ENCODE results near the gene AKAP13. TPM values are rescaled to one million over a fixed set of nuclear protein-coding genes. Genes with fewer than 3 reads are reported as not detected.

The AKAP13 gene
- total and polyA plus RNA-seq, 2 donors (not counting 1 experiment from before 2014, with no cell fraction given) = 73.8 to 358 TPM

DNA sequence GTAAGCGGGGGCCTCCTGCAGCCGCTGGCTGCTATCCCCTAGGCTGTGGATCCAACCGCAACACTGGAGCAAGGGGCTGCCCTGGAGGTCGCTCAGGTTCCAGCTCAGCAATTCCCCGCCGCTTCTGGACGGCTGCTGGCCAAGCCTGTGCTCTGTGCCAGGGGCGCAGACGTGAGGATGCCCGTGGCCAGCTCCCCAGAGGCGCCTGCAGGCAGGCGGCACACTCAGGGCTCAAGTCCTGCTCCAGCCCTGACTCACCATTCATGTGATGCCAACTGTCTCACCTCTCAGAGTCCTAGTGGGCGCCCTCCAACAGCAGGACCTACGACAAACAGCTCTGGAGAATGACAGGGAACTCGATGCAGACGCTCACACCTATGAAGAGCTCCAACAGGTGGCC is 382.8 kb downstream of the AKAP13 start:
- no peak overlapping the region for H3K9ac ChIP-seq (ENCODE audit: low read length)
- H3K27me3 Mint-ChIP-seq = no peaks in the 10 kb centered on the region
- H3K27ac Mint-ChIP-seq = no peak overlapping the region
- no peaks in the 10 kb centered on the region for H4K20me1 ChIP-seq (ENCODE audit: control insufficient read depth, insufficient read depth, low read length, poor library complexity, severe bottlenecking)
- no peaks in the 10 kb centered on the region for H3K36me3 ChIP-seq (replicated peaks in 1 of 2; ENCODE audit: control extremely low read depth in 1 of 2, control insufficient read depth in 1 of 2, extremely low read depth in 1 of 2, insufficient read depth in 2 of 2, low read length in 1 of 2)
- CTCF ChIA-PET = no interaction called here
- intact Hi-C loops (cut with micrococcal nuclease) = no loop called here
- H3K4me2 ChIP-seq (replicated peaks; ENCODE audit: low read depth, low read length, poor library complexity, severe bottlenecking) = no peak overlapping the region
- DNase-seq (no peak), ATAC-seq (ENCODE audit: low read depth) (no peak)
- no peak overlapping the region for H3K27ac ChIP-seq (ENCODE audit: low read length in 2 of 2)
- H2AFZ ChIP-seq (ENCODE audit: insufficient read depth, low read depth, low read length, poor library complexity, severe bottlenecking) = no peak overlapping the region
- no peaks in the 10 kb centered on the region for H3K4me1 Mint-ChIP-seq
- H3K27me3 ChIP-seq (replicated peaks in 1 of 4; ENCODE audit: control extremely low read depth in 1 of 4, control insufficient read depth in 3 of 4, insufficient read depth in 4 of 4, low read length in 3 of 4) = no peaks in the 10 kb centered on the region
- POLR2A ChIA-PET = no interaction called here
- no peak overlapping the region for H3K4me3 Mint-ChIP-seq
- H3K9me3 ChIP-seq (ENCODE audit: control extremely low read depth in 1 of 3, control insufficient read depth in 2 of 3, insufficient read depth in 1 of 3, low read length in 2 of 3) = no peaks in the 10 kb centered on the region
- no peak for TF ChIP-seq EZH2 (IDR thresholded peaks at IDR 0.05; ENCODE audit: borderline replicate concordance, insufficient read depth, low read depth, low read length, poor library complexity, severe bottlenecking)
- TF ChIP-seq, protein P1, sequence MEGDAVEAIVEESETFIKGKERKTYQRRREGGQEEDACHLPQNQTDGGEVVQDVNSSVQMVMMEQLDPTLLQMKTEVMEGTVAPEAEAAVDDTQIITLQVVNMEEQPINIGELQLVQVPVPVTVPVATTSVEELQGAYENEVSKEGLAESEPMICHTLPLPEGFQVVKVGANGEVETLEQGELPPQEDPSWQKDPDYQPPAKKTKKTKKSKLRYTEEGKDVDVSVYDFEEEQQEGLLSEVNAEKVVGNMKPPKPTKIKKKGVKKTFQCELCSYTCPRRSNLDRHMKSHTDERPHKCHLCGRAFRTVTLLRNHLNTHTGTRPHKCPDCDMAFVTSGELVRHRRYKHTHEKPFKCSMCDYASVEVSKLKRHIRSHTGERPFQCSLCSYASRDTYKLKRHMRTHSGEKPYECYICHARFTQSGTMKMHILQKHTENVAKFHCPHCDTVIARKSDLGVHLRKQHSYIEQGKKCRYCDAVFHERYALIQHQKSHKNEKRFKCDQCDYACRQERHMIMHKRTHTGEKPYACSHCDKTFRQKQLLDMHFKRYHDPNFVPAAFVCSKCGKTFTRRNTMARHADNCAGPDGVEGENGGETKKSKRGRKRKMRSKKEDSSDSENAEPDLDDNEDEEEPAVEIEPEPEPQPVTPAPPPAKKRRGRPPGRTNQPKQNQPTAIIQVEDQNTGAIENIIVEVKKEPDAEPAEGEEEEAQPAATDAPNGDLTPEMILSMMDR (IDR thresholded peaks at IDR 0.05) = no peak
- no peak overlapping the region for H3K4me3 ChIP-seq (ENCODE audit: control extremely low read depth in 1 of 5, extremely low read depth in 1 of 5, insufficient read depth in 1 of 5, low read depth in 2 of 5, low read length in 4 of 5)
- H3K4me1 ChIP-seq (ENCODE audit: control insufficient read depth in 2 of 2, insufficient read depth in 2 of 2, low read length in 2 of 2) = no peaks in the 10 kb centered on the region
- no peaks in the 10 kb centered on the region for H3K9me3 Mint-ChIP-seq (ENCODE audit: insufficient read depth)
- no peaks in the 10 kb centered on the region for H3K79me2 ChIP-seq (ENCODE audit: control insufficient read depth, insufficient read depth, low read length)
- 98% methylated on average over 16 of the region's 16 CpGs for WGBS (ENCODE audit: insufficient coverage)

DNA sequence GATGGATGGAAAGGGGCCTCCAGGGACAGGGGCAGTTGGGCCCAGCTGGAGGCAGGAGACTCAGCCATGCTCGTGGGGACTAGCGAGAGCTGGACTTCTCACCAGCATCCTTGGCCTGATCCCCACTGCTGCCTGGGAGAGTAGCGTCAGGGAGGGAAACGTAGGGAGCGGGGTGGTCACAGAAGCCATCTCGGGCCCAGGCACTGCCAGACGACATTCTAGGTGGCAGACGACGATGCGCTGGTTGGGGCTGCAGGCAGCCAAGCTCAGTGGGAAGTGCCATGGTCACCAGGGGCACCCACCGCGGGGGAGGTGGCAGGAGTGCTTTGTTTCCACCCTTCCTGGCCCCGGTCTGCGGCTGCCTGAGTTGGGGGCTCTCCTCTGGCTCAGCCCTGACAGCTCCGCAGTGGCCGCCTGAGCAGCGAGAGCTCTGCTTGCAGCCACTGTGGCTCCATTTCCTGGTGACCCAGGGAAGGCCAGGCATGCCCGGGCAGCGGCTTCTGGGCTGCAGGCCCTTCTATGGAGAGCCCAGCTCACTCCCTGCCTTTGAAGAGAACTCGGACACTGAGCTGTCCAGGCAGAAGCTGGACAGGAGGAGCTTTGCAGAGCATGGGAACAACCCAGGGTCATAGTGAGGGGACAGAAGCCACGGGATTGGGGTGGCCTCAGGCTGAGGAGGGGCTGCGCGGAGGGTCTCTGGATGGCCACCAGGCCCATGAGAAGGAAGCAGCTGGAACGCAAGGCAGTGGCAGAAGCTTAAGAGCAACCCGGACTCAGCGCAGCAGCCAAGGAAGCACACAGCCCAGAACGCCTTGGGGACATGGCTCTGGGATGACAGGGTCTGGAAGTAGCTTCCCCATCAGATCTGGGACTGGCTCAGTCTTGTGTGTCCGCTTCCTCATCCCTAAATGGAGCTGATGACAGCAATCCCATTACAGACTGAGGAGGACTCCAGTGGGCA is 383.6 kb downstream of the AKAP13 start:
- H3K4me1 ChIP-seq (ENCODE audit: control insufficient read depth in 2 of 2, insufficient read depth in 2 of 2, low read length in 2 of 2) = no peaks in the 10 kb centered on the region
- Mint-ChIP-seq H3K27me3 (no peaks in the 10 kb centered on the region), H3K4me1 (no peaks in the 10 kb centered on the region), H3K27ac (peak overlapping the region; percentile 50), H3K9me3 (ENCODE audit: insufficient read depth) (no peaks in the 10 kb centered on the region), H3K4me3 (no peak overlapping the region)
- intact Hi-C loops (cut with micrococcal nuclease) = no loop called here
- H3K4me2 ChIP-seq (replicated peaks; ENCODE audit: low read depth, low read length, poor library complexity, severe bottlenecking) = no peak overlapping the region
- ChIA-PET CTCF (no interaction called here), POLR2A (no interaction called here)
- no peak for ATAC-seq (ENCODE audit: low read depth)
- H3K36me3 ChIP-seq (replicated peaks in 1 of 2; ENCODE audit: control extremely low read depth in 1 of 2, control insufficient read depth in 1 of 2, extremely low read depth in 1 of 2, insufficient read depth in 2 of 2, low read length in 1 of 2) = no peaks in the 10 kb centered on the region
- TF ChIP-seq EZH2 (IDR thresholded peaks at IDR 0.05; ENCODE audit: borderline replicate concordance, insufficient read depth, low read depth, low read length, poor library complexity, severe bottlenecking) = no peak
- TF ChIP-seq, protein P1 (IDR thresholded peaks at IDR 0.05) = no peak
- no peak overlapping the region for H3K27ac ChIP-seq (ENCODE audit: low read length in 2 of 2)
- no peak overlapping the region for H2AFZ ChIP-seq (ENCODE audit: insufficient read depth, low read depth, low read length, poor library complexity, severe bottlenecking)
- DNase-seq = no peak
- H4K20me1 ChIP-seq (ENCODE audit: control insufficient read depth, insufficient read depth, low read length, poor library complexity, severe bottlenecking) = no peaks in the 10 kb centered on the region
- H3K9ac ChIP-seq (ENCODE audit: low read length) = no peak overlapping the region
- peaks cover 0 to 2% (median 0%) of the 10 kb centered on the region in 3 donors for H3K9me3 ChIP-seq (ENCODE audit: control extremely low read depth in 1 of 3, control insufficient read depth in 2 of 3, insufficient read depth in 1 of 3, low read length in 2 of 3)
- H3K4me3 ChIP-seq (ENCODE audit: control extremely low read depth in 1 of 5, extremely low read depth in 1 of 5, insufficient read depth in 1 of 5, low read depth in 2 of 5, low read length in 4 of 5) = no peak overlapping the region
- no peaks in the 10 kb centered on the region for H3K79me2 ChIP-seq (ENCODE audit: control insufficient read depth, insufficient read depth, low read length)
- WGBS (ENCODE audit: insufficient coverage) = 97% methylated on average over 28 of the region's 28 CpGs
- no peaks in the 10 kb centered on the region for H3K27me3 ChIP-seq (replicated peaks in 1 of 4; ENCODE audit: control extremely low read depth in 1 of 4, control insufficient read depth in 3 of 4, insufficient read depth in 4 of 4, low read length in 3 of 4)

All from B cell (primary cell).